ENCODE measurements around the gene CDCP1. TPM values are rescaled to one million over a fixed set of nuclear protein-coding genes. Genes with fewer than 3 reads are reported as not detected.

CDCP1 gene
- total RNA-seq, 1 experiment from 2014 or later = 66.9 TPM

- no peaks in the 10 kb centered on the region for H3K36me3 Mint-ChIP-seq (ENCODE audit: insufficient read depth, unreplicated experiment)
- DNase-seq = no peak
- peaks cover 15% of the 10 kb centered on the region for H3K4me1 Mint-ChIP-seq (ENCODE audit: low read depth, unreplicated experiment)
- no peak overlapping the region for H3K27ac Mint-ChIP-seq (ENCODE audit: unreplicated experiment)
- no TSS peak for BruUV-seq (replicated peaks)
- H3K9me3 Mint-ChIP-seq (ENCODE audit: low read depth, unreplicated experiment) = no peaks in the 10 kb centered on the region
- intact Hi-C loops (cut with micrococcal nuclease; ENCODE audit: unreplicated experiment) = no loop called here
- H3K27me3 Mint-ChIP-seq (ENCODE audit: unreplicated experiment) = no peaks in the 10 kb centered on the region
- no peak overlapping the region for H3K4me3 Mint-ChIP-seq (ENCODE audit: low read depth, unreplicated experiment)
- TF ChIP-seq CTCF (IDR thresholded peaks at IDR 0.05; ENCODE audit: unreplicated experiment) = no peak
- CTCF ChIA-PET = no interaction called here
Measured at GRCh38 chr3:45171283-45171682, 25.1 kb upstream of the CDCP1 start.

- no peaks in the 10 kb centered on the region for H3K27me3 Mint-ChIP-seq (ENCODE audit: unreplicated experiment)
- H3K4me3 Mint-ChIP-seq (ENCODE audit: low read depth, unreplicated experiment) = no peak overlapping the region
- peaks cover 23% of the 10 kb centered on the region for H3K4me1 Mint-ChIP-seq (ENCODE audit: low read depth, unreplicated experiment)
- intact Hi-C loops (cut with micrococcal nuclease; ENCODE audit: unreplicated experiment) = no loop called here
- H3K36me3 Mint-ChIP-seq (ENCODE audit: insufficient read depth, unreplicated experiment) = no peaks in the 10 kb centered on the region
- TF ChIP-seq CTCF (IDR thresholded peaks at IDR 0.05; ENCODE audit: unreplicated experiment) = no peak
- no TSS peak for BruUV-seq (replicated peaks)
- DNase-seq = no peak
- no peak overlapping the region for H3K27ac Mint-ChIP-seq (ENCODE audit: unreplicated experiment)
- CTCF ChIA-PET = no interaction called here
- H3K9me3 Mint-ChIP-seq (ENCODE audit: low read depth, unreplicated experiment) = no peaks in the 10 kb centered on the region
Measured at GRCh38 chr3:45170096-45170495, 23.9 kb upstream of the CDCP1 start.

GRCh38 chr3:45169125-45169904 lies 23.1 kb upstream of the CDCP1 start:
- intact Hi-C loops (cut with micrococcal nuclease; ENCODE audit: unreplicated experiment) = loop anchor here (5.0 kb wide), 1 partner anchor 47 kb away; no protein-coding TSS in a partner anchor

GRCh38 chr3:45168451-45168850 lies 22.3 kb upstream of the CDCP1 start:
- H3K27me3 Mint-ChIP-seq (ENCODE audit: unreplicated experiment) = no peaks in the 10 kb centered on the region
- no peaks in the 10 kb centered on the region for H3K36me3 Mint-ChIP-seq (ENCODE audit: insufficient read depth, unreplicated experiment)
- DNase-seq = no peak
- H3K9me3 Mint-ChIP-seq (ENCODE audit: low read depth, unreplicated experiment) = no peaks in the 10 kb centered on the region
- BruUV-seq (replicated peaks) = no TSS peak
- CTCF ChIA-PET = no interaction called here
- H3K27ac Mint-ChIP-seq (ENCODE audit: unreplicated experiment) = peak overlapping the region; percentile 68
- peaks cover 23% of the 10 kb centered on the region for H3K4me1 Mint-ChIP-seq (ENCODE audit: low read depth, unreplicated experiment)
- no peak overlapping the region for H3K4me3 Mint-ChIP-seq (ENCODE audit: low read depth, unreplicated experiment)
- no peak for TF ChIP-seq CTCF (IDR thresholded peaks at IDR 0.05; ENCODE audit: unreplicated experiment)
- intact Hi-C loops (cut with micrococcal nuclease; ENCODE audit: unreplicated experiment) = loop anchor here (5.0 kb wide), 1 partner anchor 46 kb away; no protein-coding TSS in a partner anchor

More at GRCh38 chr3:45169125-45169904, 23.1 kb upstream of the CDCP1 start:
- no TSS peak for BruUV-seq (replicated peaks)
- H3K27ac Mint-ChIP-seq (ENCODE audit: unreplicated experiment) = no peak overlapping the region
- H3K27me3 Mint-ChIP-seq (ENCODE audit: unreplicated experiment) = no peaks in the 10 kb centered on the region
- H3K9me3 Mint-ChIP-seq (ENCODE audit: low read depth, unreplicated experiment) = no peaks in the 10 kb centered on the region
- CTCF ChIA-PET = no interaction called here
- no peak for TF ChIP-seq CTCF (IDR thresholded peaks at IDR 0.05; ENCODE audit: unreplicated experiment)
- H3K36me3 Mint-ChIP-seq (ENCODE audit: insufficient read depth, unreplicated experiment) = no peaks in the 10 kb centered on the region
- peaks cover 23% of the 10 kb centered on the region for H3K4me1 Mint-ChIP-seq (ENCODE audit: low read depth, unreplicated experiment)
- DNase-seq = no peak
- no peak overlapping the region for H3K4me3 Mint-ChIP-seq (ENCODE audit: low read depth, unreplicated experiment)

Measured in Calu3 (cell line).